Neural progenitor cell (in vitro differentiated cells): ENCODE results near the gene LYZL4. TPM values are rescaled to one million over a fixed set of nuclear protein-coding genes. Genes with fewer than 3 reads are reported as not detected.

ENCODE experiments used
- DNase-seq: peaks from one replicate; pipeline ENCODE4 v3.0.0-alpha.2; 2016; ENCODE audit warnings: low spot score
- H2AFZ ChIP-seq: fragments of 200-600 bp; sonication (generic); replicated peaks from 2 replicates; pipeline ENCODE4 v1.6.1; 2016; ENCODE audit warnings: antibody characterized with exemption
- H3F3A ChIP-seq: fragments of 200-600 bp; sonication (generic); 2 replicates; pipeline ENCODE4 v1.6.1; 2016; ENCODE audit warnings: antibody characterized with exemption, low read depth
- H3K27ac ChIP-seq: fragments of 200-600 bp; sonication (generic); 2 replicates; pipeline ENCODE4 v1.5.1; 2016; ENCODE audit warnings: mild to moderate bottlenecking
- H3K27me3 ChIP-seq: fragments of 200-600 bp; sonication (generic); 2 replicates; pipeline ENCODE4 v1.6.1; 2016; ENCODE audit warnings: mild to moderate bottlenecking, moderate library complexity
- H3K36me3 ChIP-seq: fragments of 200-600 bp; sonication (generic); 2 replicates; pipeline ENCODE4 v1.5.1; 2016
- H3K4me1 ChIP-seq: fragments of 200-600 bp; sonication (generic); 2 replicates; pipeline ENCODE4 v1.6.1; 2016; ENCODE audit warnings: mixed run types
- H3K4me2 ChIP-seq: fragments of 200-600 bp; sonication (generic); 2 replicates; pipeline ENCODE4 v1.6.1; 2016
- H3K4me3 ChIP-seq: fragments of 200-600 bp; sonication (generic); 2 replicates; pipeline ENCODE4 v1.5.1; 2016
- H3K79me2 ChIP-seq: fragments of 200-600 bp; sonication (generic); 2 replicates; pipeline ENCODE4 v1.6.1; 2016; ENCODE audit warnings: low read depth
- H3K9ac ChIP-seq: fragments of 200-600 bp; sonication (generic); 2 replicates; pipeline ENCODE4 v1.6.1; 2016
- H3K9me3 ChIP-seq: fragments of 200-600 bp; sonication (generic); 2 replicates; pipeline ENCODE4 v1.5.1; 2016; ENCODE audit warnings: low read depth
- H4K20me1 ChIP-seq: fragments of 200-600 bp; sonication (generic); 2 replicates; pipeline ENCODE4 v1.6.1; 2016; ENCODE audit warnings: low read depth
- H3K27ac Mint-ChIP-seq: 3 replicates; pipeline ENCODE4 v1.8.0; 2021; ENCODE audit warnings: mixed read lengths
- H3K27me3 Mint-ChIP-seq: 2 replicates; pipeline ENCODE4 v1.8.0; 2022; ENCODE audit warnings: low read depth, mild to moderate bottlenecking, inconsistent platforms, moderate library complexity, mixed read lengths; ENCODE audit not compliant: insufficient read depth
- H3K36me3 Mint-ChIP-seq: 3 replicates; pipeline ENCODE4 v1.8.0; 2021; ENCODE audit warnings: mixed read lengths
- H3K4me1 Mint-ChIP-seq: 3 replicates; pipeline ENCODE4 v1.8.0; 2021; ENCODE audit warnings: mixed read lengths
- H3K4me3 Mint-ChIP-seq: 3 replicates; pipeline ENCODE4 v1.8.0; 2021; ENCODE audit warnings: mild to moderate bottlenecking, moderate library complexity, mixed read lengths
- H3K9me3 Mint-ChIP-seq: 3 replicates; pipeline ENCODE4 v1.8.0; 2020; ENCODE audit warnings: mixed read lengths
- CTCF ChIP-seq: fragments of 200-600 bp; sonication (generic); IDR thresholded peaks from 2 replicates; pipeline ENCODE4 v1.5.1; 2017; ENCODE audit warnings: antibody characterized with exemption, mild to moderate bottlenecking
- EZH2 ChIP-seq: fragments of 200-600 bp; sonication (generic); IDR thresholded peaks from 2 replicates; pipeline ENCODE4 v1.6.1; 2017; ENCODE audit warnings: antibody characterized with exemption, mild to moderate bottlenecking, moderate library complexity
- EZH2phosphoT487 ChIP-seq: fragments of 200-600 bp; sonication (generic); IDR thresholded peaks from 2 replicates; pipeline ENCODE4 v1.6.1; 2017; ENCODE audit warnings: antibody characterized with exemption
- total RNA-seq: library from RNA; depleted of rRNA; stranded (reverse); fragments of >200 nt; gene quantifications from 2 replicates; pipeline ENCODE4 v1.2.3, GENCODE V29; 2015; ENCODE audit warnings: low replicate concordance

The LYZL4 gene
- total RNA-seq, 1 donor from 2014 or later, result not detected

- DNase-seq, result no peak
- no peaks in the 10 kb centered on the region for H3F3A ChIP-seq
- H3K36me3 ChIP-seq, result peaks cover 4% of the 10 kb centered on the region
- no peak overlapping the region for H3K4me3 Mint-ChIP-seq
- H3K36me3 Mint-ChIP-seq, result no peaks in the 10 kb centered on the region
- H3K27ac ChIP-seq, result no peak overlapping the region
- no peak overlapping the region for H3K4me2 ChIP-seq
- H3K9ac ChIP-seq, result no peak overlapping the region
- H3K27me3 Mint-ChIP-seq, result no peaks in the 10 kb centered on the region
- no peaks in the 10 kb centered on the region for H3K27me3 ChIP-seq
- no peaks in the 10 kb centered on the region for H3K4me1 Mint-ChIP-seq
- H3K27ac Mint-ChIP-seq, result no peak overlapping the region
- H4K20me1 ChIP-seq, result no peaks in the 10 kb centered on the region
- TF ChIP-seq CTCF (no peak), EZH2 (no peak), EZH2phosphoT487 (no peak)
- no peak overlapping the region for H2AFZ ChIP-seq
- H3K79me2 ChIP-seq, result no peaks in the 10 kb centered on the region
- H3K4me1 ChIP-seq, result no peaks in the 10 kb centered on the region
- H3K4me3 ChIP-seq, result no peak overlapping the region
- H3K9me3 Mint-ChIP-seq, result no peaks in the 10 kb centered on the region
- H3K9me3 ChIP-seq, result peaks cover 3% of the 10 kb centered on the region
Measured at GRCh38 chr3:42402394-42403096, 7.9 kb downstream of the LYZL4 start.

GRCh38 chr3:42398080-42398479 is 12.3 kb downstream of the LYZL4 start:
- peaks cover 4% of the 10 kb centered on the region for H3K36me3 ChIP-seq
- no peaks in the 10 kb centered on the region for H4K20me1 ChIP-seq

GRCh38 chr3:42397644-42398043 is 12.8 kb downstream of the LYZL4 start:
- Histone ChIP-seq H3K9ac (no peak overlapping the region), H3K79me2 (no peaks in the 10 kb centered on the region), H2AFZ (no peak overlapping the region), H3K27me3 (no peaks in the 10 kb centered on the region), H3K27ac (no peak overlapping the region), H3F3A (no peaks in the 10 kb centered on the region), H4K20me1 (no peaks in the 10 kb centered on the region), H3K4me3 (no peak overlapping the region), H3K4me2 (no peak overlapping the region), H3K9me3 (peaks cover 2% of the 10 kb centered on the region), H3K4me1 (no peaks in the 10 kb centered on the region), H3K36me3 (peaks cover under 1% of the 10 kb centered on the region)
- Mint-ChIP-seq H3K36me3 (no peaks in the 10 kb centered on the region), H3K9me3 (no peaks in the 10 kb centered on the region), H3K27ac (no peak overlapping the region), H3K27me3 (peaks cover 2% of the 10 kb centered on the region), H3K4me3 (no peak overlapping the region), H3K4me1 (no peaks in the 10 kb centered on the region)
- no peak for DNase-seq
- TF ChIP-seq CTCF (no peak), EZH2 (no peak), EZH2phosphoT487 (no peak)

More at GRCh38 chr3:42398080-42398479, 12.3 kb downstream of the LYZL4 start:
- no peak overlapping the region for H3K4me3 Mint-ChIP-seq
- Histone ChIP-seq H3K4me3 (no peak overlapping the region), H3K9me3 (peaks cover 3% of the 10 kb centered on the region), H3K4me2 (no peak overlapping the region), H3F3A (no peaks in the 10 kb centered on the region), H3K79me2 (no peaks in the 10 kb centered on the region), H3K27ac (no peak overlapping the region), H2AFZ (no peak overlapping the region), H3K4me1 (no peaks in the 10 kb centered on the region), H3K27me3 (no peaks in the 10 kb centered on the region), H3K9ac (no peak overlapping the region)
- no peaks in the 10 kb centered on the region for H3K4me1 Mint-ChIP-seq
- H3K9me3 Mint-ChIP-seq, result no peaks in the 10 kb centered on the region
- H3K27ac Mint-ChIP-seq, result no peak overlapping the region
- H3K27me3 Mint-ChIP-seq, result peaks cover 2% of the 10 kb centered on the region
- H3K36me3 Mint-ChIP-seq, result no peaks in the 10 kb centered on the region
- DNase-seq, result no peak
- TF ChIP-seq EZH2, result no peak
- TF ChIP-seq EZH2phosphoT487, result no peak
- no peak for TF ChIP-seq CTCF
